Measurements from ENCODE around the gene MFF. TPM values are rescaled to one million over a fixed set of nuclear protein-coding genes. Genes with fewer than 3 reads are reported as not detected.

MFF gene, protein sequence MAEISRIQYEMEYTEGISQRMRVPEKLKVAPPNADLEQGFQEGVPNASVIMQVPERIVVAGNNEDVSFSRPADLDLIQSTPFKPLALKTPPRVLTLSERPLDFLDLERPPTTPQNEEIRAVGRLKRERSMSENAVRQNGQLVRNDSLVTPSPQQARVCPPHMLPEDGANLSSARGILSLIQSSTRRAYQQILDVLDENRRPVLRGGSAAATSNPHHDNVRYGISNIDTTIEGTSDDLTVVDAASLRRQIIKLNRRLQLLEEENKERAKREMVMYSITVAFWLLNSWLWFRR
- total RNA-seq, result 61.7 TPM

DNA sequence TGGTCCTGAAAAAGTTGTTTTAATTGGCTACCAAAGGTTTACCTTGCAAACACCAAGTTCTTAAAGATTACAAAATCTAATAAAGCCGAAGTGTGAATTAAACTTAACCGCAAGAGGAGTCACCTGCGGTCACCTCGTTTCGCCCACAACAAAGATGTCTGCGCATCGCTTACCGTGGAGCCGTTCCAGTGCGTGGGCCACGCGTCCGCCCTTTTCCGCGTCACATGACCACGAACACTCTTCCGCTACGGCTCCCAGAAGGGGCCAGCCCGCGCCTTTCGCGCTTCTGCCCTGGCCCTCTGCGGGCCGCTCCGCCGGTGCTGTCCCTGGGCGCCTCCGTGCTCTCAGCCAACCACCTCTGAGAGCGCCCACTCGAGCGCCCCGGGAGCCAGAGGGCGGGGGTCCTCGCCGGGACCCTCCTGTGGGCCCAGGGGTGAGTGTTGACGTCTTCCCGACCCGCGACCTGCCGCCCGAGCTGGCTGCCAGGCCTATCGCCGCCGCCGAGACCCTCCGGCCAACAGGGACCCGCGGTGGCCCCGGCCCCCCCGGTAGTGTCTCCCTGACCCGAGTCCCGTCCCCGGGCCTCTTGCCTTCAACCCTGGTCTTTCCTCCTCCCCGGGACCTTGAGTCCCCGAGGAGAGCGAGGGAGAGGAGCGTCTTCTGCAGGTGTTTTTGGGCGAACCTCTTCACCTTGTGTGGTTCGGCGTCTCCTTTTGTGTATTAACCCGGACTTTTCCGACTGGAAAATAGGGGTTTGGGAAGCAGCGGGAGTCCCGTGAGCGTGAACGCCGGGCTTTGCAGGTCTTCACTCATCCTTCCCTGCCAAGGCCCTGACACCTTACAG, at the start of gene MFF:
Gene MFF (plus strand): TSS at position 257 of the 844 bp plus-strand sequence. CDS start 5,415 bp downstream, outside the sequence.
- peaks cover 23% of the 10 kb centered on the region for H3K4me1 ChIP-seq (ENCODE audit: insufficient read depth, low read length)

GRCh38 chr2:227280895-227281294, 44.2 kb upstream of the MFF start:
- no peaks in the 10 kb centered on the region for H3K27me3 ChIP-seq (ENCODE audit: insufficient read depth, low read length)
- no peaks in the 10 kb centered on the region for H3K4me1 ChIP-seq (ENCODE audit: insufficient read depth, low read length)
- H3K4me3 ChIP-seq (ENCODE audit: low read length), result no peak overlapping the region
- no peaks in the 10 kb centered on the region for H3K9me3 ChIP-seq (ENCODE audit: low read depth, low read length)

More for the DNA sequence above, at the start of gene MFF:
- Histone ChIP-seq H3K27me3 (ENCODE audit: insufficient read depth, low read length) (no peaks in the 10 kb centered on the region), H3K4me3 (ENCODE audit: low read length) (peak within 1 kb of the TSS; percentile 90), H3K9me3 (ENCODE audit: low read depth, low read length) (no peaks in the 10 kb centered on the region)

GRCh38 chr2:227285741-227286236, 39.3 kb upstream of the MFF start:
- Histone ChIP-seq H3K9me3 (ENCODE audit: low read depth, low read length) (no peaks in the 10 kb centered on the region), H3K4me3 (ENCODE audit: low read length) (no peak overlapping the region), H3K4me1 (ENCODE audit: insufficient read depth, low read length) (no peaks in the 10 kb centered on the region), H3K27me3 (ENCODE audit: insufficient read depth, low read length) (no peaks in the 10 kb centered on the region)

GRCh38 chr2:227287771-227288170, 37.3 kb upstream of the MFF start:
- Histone ChIP-seq H3K4me3 (ENCODE audit: low read length) (no peak overlapping the region), H3K4me1 (ENCODE audit: insufficient read depth, low read length) (no peaks in the 10 kb centered on the region), H3K27me3 (ENCODE audit: insufficient read depth, low read length) (no peaks in the 10 kb centered on the region), H3K9me3 (ENCODE audit: low read depth, low read length) (no peaks in the 10 kb centered on the region)

DNA sequence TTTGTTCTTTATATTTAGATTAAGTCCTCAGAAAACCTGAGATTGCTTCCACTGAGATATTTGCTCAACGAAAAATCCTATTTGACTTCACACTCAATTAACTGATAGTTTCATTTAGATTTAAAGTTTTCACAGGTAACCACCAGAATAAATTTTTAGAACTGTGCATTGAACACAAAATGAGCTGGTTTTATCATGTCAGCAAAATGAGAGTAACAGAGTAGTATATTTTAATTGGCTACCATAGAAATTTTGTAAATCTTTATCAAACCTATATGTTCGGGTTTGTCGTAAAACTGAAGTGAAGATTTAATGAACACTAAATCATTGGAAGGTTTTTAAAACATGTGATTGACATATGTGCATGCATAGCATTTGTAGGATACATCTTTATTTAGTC, 32.7 kb upstream of the MFF start:
- Histone ChIP-seq H3K27me3 (ENCODE audit: insufficient read depth, low read length) (no peaks in the 10 kb centered on the region), H3K4me3 (ENCODE audit: low read length) (no peak overlapping the region), H3K9me3 (ENCODE audit: low read depth, low read length) (no peaks in the 10 kb centered on the region), H3K4me1 (ENCODE audit: insufficient read depth, low read length) (no peaks in the 10 kb centered on the region)

DNA sequence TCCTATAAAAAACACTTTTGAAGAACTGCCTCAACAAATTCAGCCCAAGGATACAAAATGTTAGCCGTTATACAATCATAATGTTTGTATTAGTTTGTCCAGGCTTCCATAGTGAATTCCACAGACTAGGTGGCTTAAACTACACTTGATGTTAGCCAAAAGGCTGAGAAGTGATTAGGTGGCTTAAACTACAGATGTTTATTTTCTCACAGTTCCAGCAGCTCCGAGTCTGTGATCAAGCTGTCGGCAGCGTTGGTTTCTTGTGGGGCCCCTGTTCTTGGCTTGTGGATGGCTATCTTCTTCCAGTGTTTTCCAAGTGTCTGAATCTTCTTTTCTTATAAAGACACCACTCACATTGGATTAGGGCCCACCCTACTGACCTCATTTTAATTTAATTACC, 31.5 kb upstream of the MFF start:
- Histone ChIP-seq H3K27me3 (ENCODE audit: insufficient read depth, low read length) (no peaks in the 10 kb centered on the region), H3K4me3 (ENCODE audit: low read length) (no peak overlapping the region), H3K4me1 (ENCODE audit: insufficient read depth, low read length) (no peaks in the 10 kb centered on the region), H3K9me3 (ENCODE audit: low read depth, low read length) (no peaks in the 10 kb centered on the region)

- no peaks in the 10 kb centered on the region for H3K4me1 ChIP-seq (ENCODE audit: insufficient read depth, low read length)
- no peaks in the 10 kb centered on the region for H3K9me3 ChIP-seq (ENCODE audit: low read depth, low read length)
- no peaks in the 10 kb centered on the region for H3K27me3 ChIP-seq (ENCODE audit: insufficient read depth, low read length)
- no peak overlapping the region for H3K4me3 ChIP-seq (ENCODE audit: low read length)
Measured at GRCh38 chr2:227295806-227296205, 29.2 kb upstream of the MFF start.

DNA sequence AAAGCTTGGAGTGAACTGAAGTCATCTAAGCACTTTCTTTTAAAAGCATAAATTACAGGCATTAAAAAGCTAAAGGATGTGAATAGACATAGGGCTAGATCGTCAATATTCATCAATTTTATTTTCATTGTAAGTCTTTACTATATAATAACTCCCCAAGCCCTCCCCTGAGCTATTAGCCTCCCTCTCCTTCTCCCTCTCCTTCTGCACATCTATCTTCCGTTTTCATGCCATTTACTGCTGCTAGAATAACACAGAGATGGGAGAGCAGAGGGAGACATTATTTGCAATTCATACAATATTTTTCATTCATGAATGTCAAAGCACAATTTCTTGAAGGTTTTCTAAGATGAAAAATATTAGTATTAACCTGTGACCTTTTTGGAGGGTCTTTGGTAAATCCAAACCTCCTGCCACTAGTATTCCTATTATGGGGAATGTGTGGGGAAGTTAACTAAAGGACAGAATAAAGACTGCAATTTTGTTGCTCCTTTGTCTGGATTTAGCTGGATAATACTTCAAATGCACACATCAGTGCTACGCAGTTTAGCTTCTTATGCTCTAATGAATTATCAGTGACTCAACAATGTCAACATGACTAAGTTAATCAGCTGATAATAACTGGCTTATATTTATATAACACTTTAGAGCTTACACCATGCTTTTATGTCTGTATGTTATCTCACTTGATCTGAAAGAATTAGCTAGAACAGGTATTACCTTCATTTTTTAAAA, 28.2 kb upstream of the MFF start:
- H3K4me1 ChIP-seq (ENCODE audit: insufficient read depth, low read length), result no peaks in the 10 kb centered on the region
- H3K4me3 ChIP-seq (ENCODE audit: low read length), result no peak overlapping the region
- no peaks in the 10 kb centered on the region for H3K27me3 ChIP-seq (ENCODE audit: insufficient read depth, low read length)
- no peaks in the 10 kb centered on the region for H3K9me3 ChIP-seq (ENCODE audit: low read depth, low read length)

DNA sequence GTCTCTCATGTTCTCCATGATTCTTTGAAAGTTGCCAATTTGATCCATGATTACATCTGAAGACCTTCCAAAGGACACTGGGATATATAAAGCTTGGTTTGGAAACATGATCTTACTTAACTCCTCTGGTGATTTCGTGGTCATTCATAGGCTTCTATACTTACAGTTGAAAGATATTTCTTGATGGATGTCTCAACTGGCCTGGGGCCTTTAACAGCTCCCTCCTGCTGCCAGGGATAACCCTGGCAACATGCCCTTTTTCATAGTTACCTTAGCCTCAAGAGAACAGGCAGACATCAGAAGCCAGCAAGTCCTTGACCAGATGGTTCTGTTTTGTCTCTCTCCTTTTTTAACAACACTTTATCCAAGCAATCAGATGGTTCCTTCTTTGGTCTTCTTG, 23.5 kb upstream of the MFF start:
- Histone ChIP-seq H3K27me3 (ENCODE audit: insufficient read depth, low read length) (no peaks in the 10 kb centered on the region), H3K4me3 (ENCODE audit: low read length) (no peak overlapping the region), H3K4me1 (ENCODE audit: insufficient read depth, low read length) (no peaks in the 10 kb centered on the region), H3K9me3 (ENCODE audit: low read depth, low read length) (no peaks in the 10 kb centered on the region)

DNA sequence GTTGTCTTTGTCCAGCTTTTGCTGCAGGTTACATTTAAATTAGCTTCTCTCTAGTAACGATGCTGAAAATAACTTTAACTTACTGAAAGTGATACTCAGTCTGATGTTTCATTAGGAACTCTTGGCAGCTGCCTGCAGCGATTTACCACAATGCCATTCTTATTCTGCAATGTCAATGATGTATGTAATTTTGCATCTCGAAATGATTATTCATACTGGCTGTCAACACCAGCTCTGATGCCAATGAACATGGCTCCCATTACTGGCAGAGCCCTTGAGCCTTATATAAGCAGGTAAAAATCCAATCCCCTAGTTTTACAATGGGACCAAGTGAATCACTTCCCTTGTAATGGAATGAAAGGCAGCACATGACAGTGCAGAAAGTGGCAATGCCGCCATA, 16.3 kb upstream of the MFF start:
- Histone ChIP-seq H3K4me3 (ENCODE audit: low read length) (no peak overlapping the region), H3K27me3 (ENCODE audit: insufficient read depth, low read length) (no peaks in the 10 kb centered on the region), H3K4me1 (ENCODE audit: insufficient read depth, low read length) (no peaks in the 10 kb centered on the region), H3K9me3 (ENCODE audit: low read depth, low read length) (no peaks in the 10 kb centered on the region)

- Histone ChIP-seq H3K4me3 (ENCODE audit: low read length) (no peak overlapping the region), H3K4me1 (ENCODE audit: insufficient read depth, low read length) (no peaks in the 10 kb centered on the region), H3K27me3 (ENCODE audit: insufficient read depth, low read length) (no peaks in the 10 kb centered on the region), H3K9me3 (ENCODE audit: low read depth, low read length) (no peaks in the 10 kb centered on the region)
Measured at GRCh38 chr2:227310756-227311110, 14.3 kb upstream of the MFF start.

GRCh38 chr2:227311861-227312506, 13.1 kb upstream of the MFF start:
- Histone ChIP-seq H3K4me3 (ENCODE audit: low read length) (no peak overlapping the region), H3K9me3 (ENCODE audit: low read depth, low read length) (no peaks in the 10 kb centered on the region), H3K4me1 (ENCODE audit: insufficient read depth, low read length) (no peaks in the 10 kb centered on the region), H3K27me3 (ENCODE audit: insufficient read depth, low read length) (no peaks in the 10 kb centered on the region)

GRCh38 chr2:227312579-227312978, 12.5 kb upstream of the MFF start:
- no peaks in the 10 kb centered on the region for H3K9me3 ChIP-seq (ENCODE audit: low read depth, low read length)
- H3K27me3 ChIP-seq (ENCODE audit: insufficient read depth, low read length), result no peaks in the 10 kb centered on the region
- H3K4me1 ChIP-seq (ENCODE audit: insufficient read depth, low read length), result no peaks in the 10 kb centered on the region
- H3K4me3 ChIP-seq (ENCODE audit: low read length), result no peak overlapping the region

DNA sequence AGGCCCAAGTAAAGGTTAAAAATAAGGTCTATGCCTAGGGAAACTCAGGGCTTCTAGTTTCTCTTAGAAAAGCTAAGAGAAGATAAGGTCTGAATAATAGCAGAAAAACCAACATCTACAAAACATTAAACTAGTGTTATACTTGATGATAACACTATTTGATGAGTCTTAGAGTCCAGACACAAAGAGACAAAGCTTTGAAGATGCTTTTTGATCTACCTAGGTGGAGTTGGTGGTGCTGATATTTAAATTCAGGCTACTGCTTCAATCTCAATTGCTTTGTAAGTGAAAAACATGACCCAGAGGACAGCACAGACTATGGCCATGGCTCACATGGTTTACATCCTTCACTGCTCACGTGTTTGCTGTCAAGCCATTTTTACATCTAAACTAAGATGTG, 11.7 kb upstream of the MFF start:
- no peak overlapping the region for H3K4me3 ChIP-seq (ENCODE audit: low read length)
- no peaks in the 10 kb centered on the region for H3K4me1 ChIP-seq (ENCODE audit: insufficient read depth, low read length)
- H3K9me3 ChIP-seq (ENCODE audit: low read depth, low read length), result no peaks in the 10 kb centered on the region
- no peaks in the 10 kb centered on the region for H3K27me3 ChIP-seq (ENCODE audit: insufficient read depth, low read length)

DNA sequence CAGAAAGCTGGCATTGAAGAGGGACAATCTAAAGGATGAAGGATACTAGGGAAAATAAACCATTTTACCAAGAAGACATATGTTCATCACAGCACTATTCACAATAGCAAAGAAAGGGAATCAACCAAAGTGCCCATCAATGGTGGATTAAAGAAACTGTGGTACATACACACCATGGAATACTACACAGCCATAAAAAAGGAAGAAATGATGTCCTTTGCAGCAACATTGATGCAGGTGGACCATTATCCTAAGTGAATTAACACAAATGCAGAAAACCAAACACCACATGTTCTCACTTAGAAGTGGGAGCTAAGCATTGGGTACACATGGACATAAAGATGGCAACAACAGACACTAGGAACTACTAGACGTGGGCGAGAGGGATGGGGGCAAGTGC, 7.2 kb upstream of the MFF start:
- no peak overlapping the region for H3K4me3 ChIP-seq (ENCODE audit: low read length)
- H3K27me3 ChIP-seq (ENCODE audit: insufficient read depth, low read length), result no peaks in the 10 kb centered on the region
- H3K4me1 ChIP-seq (ENCODE audit: insufficient read depth, low read length), result no peaks in the 10 kb centered on the region
- no peaks in the 10 kb centered on the region for H3K9me3 ChIP-seq (ENCODE audit: low read depth, low read length)

Data from mononuclear cell (primary cell).